ENCODE data around the gene ZMIZ1.
A peak's percentile ranks its signal among the peaks of the same experiment; 100 is the strongest.

The ZMIZ1 gene

GRCh38 chr10:79191951-79192676 is 123.3 kb downstream of the ZMIZ1 start:
- no peak for DNase-seq

DNA sequence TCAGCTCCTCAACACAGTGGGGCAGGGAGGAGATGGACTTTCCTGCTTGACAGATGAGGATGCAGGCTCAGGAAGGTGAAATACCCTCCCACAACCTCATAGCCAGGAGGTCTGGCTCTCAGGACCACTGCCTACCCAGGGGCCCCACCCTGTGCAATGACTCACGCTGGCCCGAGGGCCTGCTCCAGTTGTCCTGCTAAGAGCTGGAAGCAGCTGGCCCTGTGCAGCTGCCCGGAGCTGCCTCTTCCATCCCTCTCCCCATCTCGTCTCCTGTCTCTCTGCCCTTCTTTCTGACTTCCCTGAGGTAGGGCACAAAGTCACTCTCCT is 123.9 kb downstream of the ZMIZ1 start:
- DNase-seq, result no peak

GRCh38 chr10:79193694-79194382 is 125.1 kb downstream of the ZMIZ1 start:
- DNase-seq, result no peak

DNA sequence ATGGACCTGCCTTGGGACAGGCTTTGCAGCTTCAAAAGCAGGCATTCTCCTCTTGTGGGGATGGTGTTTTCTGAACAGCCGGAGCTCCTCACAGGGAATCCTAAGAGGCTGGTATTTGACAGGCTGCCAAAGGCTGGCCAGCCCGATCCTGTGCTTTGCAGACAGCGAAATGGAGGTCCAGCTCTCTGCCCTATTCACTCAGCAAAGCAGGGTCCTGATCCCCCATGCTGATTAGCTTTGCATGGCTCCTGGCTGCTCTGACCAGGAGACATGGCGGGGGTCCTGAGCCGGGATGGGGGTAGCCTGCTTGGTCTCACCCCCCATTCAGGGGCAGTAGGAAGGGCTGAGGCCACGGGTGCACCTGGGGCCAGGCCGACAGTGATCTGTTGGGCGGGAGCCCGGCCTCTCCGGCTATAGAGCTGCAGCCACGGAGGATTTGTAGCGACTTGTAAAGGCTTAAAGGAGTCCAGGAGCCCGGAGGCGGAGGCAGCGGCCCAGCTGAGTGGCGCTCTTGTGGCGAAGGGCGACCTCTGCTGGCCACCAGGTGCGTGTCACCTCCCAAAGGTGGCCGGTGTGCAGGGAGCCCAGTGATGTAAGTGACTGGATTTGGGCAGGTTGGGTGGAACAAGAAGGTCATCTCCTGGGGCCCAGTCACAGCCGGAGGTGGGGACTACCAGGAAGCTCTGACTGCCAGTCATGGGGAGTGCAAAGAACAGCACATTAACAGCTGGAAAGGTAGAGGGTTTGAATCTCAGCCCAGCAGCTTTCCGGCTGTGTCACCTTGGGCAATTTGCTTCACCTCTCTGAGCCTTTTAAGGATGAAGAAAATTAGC is 126.5 kb downstream of the ZMIZ1 start:
- DNase-seq, result peak; percentile 48

GRCh38 chr10:79196470-79197461 is 128.0 kb downstream of the ZMIZ1 start:
- DNase-seq, result no peak

DNA sequence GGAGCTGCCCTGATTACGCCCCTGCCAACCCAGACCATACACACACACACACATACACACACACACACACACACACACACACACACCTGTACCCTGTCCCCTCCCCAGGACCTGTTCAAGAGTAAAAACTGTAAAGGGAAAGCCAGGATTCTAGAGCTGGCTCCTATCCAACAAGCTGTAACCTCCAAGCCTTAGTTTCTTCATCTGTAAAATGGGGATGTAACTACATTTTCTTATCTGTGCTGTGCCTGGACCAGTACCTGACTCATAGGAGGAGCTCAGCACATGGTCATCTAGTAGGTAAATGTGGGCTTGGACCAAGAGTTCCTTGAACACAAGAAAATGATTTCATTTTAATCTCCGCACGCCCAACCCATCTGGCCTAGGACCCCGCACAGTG is 128.8 kb downstream of the ZMIZ1 start:
- DNase-seq, result no peak

DNA sequence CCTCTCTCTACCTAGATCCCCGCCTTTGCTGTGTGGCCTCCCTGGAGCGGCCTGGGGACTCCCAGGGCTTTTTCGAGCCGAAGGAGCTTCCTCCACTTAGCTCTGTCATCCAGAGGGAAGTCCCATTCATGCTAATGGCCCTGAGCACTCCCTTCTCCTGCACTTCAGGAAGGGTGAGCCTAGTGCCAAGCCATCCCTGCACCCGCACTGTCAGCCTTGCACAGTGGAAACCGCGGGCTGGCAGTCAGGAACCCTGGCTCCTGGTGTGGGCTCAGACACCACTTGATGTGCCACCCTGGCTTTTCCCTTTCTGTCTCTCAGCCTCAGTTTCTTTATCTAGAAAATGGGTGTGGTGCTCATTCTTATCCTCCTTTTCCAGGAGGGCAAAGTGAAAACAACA is 131.6 kb downstream of the ZMIZ1 start:
- DNase-seq, result no peak

GRCh38 chr10:79201706-79202105 is 132.9 kb downstream of the ZMIZ1 start:
- DNase-seq, result no peak

DNA sequence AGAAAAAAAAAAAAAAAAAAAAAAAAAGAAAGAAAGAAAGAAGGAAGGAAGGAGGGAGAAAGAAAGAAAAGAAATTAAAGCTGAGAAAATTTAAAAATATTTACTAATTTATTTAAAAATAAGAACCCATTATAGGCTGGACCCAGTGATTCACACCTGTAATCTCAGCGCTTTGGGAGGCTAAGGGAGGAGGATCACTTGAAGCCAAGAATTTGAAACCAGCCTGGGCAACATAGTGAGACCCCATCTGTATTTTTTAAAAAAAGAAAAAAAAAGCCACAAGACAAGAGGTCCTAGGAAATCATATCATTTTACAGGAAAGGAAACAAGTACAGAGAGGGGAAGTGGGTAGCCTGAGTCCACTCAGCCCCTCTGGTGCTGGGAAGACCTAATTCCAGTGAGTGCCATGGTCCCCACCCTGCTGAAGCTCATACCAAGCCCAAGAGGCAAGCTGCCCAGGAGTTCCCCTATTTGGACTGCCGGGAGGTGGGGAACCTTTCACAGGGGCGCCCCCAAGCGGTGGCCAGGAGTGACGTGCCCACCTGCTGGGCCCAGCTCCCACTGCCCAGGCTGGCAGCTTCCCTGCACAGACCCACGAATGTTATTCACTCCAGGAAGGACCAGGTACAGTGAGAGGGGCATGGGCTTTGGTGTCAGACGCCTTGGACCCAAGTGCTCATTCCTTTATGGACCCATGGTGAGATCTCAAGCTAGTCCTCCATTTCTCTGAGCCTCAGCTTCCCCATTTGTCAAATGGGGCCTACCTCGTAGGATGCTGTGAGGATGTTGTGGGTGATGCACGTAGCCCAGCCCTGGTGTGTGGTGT is 133.6 kb downstream of the ZMIZ1 start:
- peak; percentile 37 for DNase-seq

GRCh38 chr10:79203014-79203644 is 134.4 kb downstream of the ZMIZ1 start:
- DNase-seq, result no peak

DNA sequence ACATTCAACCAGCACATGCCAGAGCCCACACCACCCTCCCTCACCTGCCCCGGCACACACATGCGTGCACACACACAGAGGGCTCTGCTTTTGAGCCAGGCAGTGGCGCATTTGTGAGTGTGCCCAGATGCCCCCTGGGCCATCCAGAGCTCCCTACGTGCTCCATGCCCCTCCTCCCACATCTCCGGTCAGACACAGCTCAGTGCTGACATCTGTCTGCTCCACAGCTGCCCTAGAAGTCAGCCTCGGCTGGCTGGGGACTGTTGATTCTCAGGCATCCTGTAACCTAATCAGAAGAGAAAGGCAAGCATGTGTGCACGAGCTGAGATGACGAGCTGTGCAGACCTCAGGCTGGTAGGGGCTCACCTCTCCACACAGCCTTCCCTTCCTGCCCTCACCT is 135.1 kb downstream of the ZMIZ1 start:
- DNase-seq, result no peak

GRCh38 chr10:79206300-79207095 is 137.7 kb downstream of the ZMIZ1 start:
- no peak for DNase-seq

GRCh38 chr10:79207096-79207357 is 138.3 kb downstream of the ZMIZ1 start:
- DNase-seq, result no peak

GRCh38 chr10:79207726-79208125 is 139.0 kb downstream of the ZMIZ1 start:
- no peak for DNase-seq

DNA sequence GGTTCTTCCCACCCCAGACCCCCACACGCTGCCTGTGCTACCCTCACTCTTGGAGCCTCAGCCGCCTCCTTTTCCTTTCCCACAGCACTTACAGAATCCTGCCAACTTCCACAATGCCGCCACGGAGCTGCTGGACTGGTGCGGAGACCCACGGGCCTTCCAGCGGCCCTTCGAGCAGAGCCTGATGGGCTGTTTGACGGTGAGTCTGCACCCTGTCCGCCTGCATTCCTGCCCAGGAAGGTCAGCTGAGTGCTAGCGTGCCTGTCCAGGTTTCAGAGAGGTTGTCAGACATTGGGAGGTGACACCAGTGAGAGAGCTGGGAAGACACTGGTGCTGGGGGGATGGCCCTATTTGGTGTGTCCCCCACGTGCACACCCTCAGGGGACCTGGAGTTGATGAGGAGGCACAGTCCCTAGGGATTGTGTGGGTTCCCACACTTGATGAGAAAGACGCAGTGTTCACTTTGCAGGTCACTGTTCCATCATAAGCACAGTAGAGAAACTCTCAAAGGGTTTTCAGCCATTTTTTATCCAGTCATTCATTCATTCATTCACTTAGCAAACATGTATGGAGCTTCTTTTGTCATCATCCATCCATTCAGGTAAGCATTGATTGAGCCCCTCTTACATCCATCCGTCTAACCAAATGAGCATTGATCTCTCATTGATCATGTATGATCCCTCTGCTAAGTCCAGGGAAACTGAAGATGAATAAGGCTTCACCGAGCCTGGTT is 139.7 kb downstream of the ZMIZ1 start:
- DNase-seq, result no peak

DNA sequence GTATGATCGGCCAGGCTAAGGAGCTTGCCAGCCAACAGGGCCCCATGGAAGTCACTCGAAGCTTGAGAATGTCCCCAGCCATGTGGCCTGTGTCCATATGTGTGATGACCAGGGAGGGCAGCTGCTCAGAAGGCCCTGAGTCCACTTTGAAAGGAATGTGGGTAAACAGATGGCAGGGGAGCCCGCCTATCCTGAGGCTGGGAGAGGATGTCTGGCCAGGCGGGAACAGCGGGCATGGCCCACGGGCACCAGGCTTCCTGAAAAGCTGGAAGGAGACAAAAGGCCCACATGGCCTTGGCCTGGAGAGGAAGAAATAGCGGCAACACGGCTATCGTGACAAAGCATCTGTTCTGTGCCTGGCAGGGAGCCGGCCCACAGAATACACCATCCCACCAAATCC is 140.6 kb downstream of the ZMIZ1 start:
- no peak for DNase-seq

GRCh38 chr10:79209831-79210230 is 141.1 kb downstream of the ZMIZ1 start:
- DNase-seq, result no peak

GRCh38 chr10:79210672-79211071 is 141.9 kb downstream of the ZMIZ1 start:
- DNase-seq, result no peak

DNA sequence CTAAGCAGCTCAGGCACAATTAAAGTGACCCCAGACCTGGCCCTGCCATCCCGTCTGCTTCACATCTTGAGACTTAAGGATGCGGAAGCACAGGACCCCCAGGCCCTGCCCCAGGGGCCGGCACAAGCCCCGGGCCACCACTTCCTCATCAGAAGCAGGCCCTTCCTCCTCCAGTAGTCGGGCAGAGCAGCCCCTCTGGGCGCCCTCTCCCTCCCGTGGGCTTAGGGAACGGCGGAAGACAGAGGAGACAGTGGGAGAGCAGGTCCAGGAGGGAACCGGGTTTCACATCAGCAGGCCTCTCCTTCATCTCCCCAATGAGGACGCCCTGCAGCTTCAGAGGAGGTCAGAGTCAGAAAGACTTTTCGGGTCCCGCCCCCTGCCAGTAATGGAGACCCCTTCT is 142.8 kb downstream of the ZMIZ1 start:
- no peak for DNase-seq

- DNase-seq, result no peak
Measured at GRCh38 chr10:79215531-79215930, 146.8 kb downstream of the ZMIZ1 start.

All from GF-D8 (cell line).